Stimulated activated CD4-positive, alpha-beta T cell treated with anti-CD3 and anti-CD28 coated beads, Interleukin-4, amount 100 ng/mL, for 24 hours (primary cell): ENCODE measurements around the gene TMPRSS11B.
"Not testable (repeated sequence)": the region's sequence is repeated elsewhere in the genome, so short reads cannot be mapped to it uniquely, and the experiment has no call there.

ENCODE experiments used
- DNase-seq: peaks from one replicate; pipeline ENCODE4 v3.0.0-alpha.2; 2020

TMPRSS11B gene, protein sequence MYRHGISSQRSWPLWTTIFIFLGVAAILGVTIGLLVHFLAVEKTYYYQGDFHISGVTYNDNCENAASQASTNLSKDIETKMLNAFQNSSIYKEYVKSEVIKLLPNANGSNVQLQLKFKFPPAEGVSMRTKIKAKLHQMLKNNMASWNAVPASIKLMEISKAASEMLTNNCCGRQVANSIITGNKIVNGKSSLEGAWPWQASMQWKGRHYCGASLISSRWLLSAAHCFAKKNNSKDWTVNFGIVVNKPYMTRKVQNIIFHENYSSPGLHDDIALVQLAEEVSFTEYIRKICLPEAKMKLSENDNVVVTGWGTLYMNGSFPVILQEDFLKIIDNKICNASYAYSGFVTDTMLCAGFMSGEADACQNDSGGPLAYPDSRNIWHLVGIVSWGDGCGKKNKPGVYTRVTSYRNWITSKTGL

DNA sequence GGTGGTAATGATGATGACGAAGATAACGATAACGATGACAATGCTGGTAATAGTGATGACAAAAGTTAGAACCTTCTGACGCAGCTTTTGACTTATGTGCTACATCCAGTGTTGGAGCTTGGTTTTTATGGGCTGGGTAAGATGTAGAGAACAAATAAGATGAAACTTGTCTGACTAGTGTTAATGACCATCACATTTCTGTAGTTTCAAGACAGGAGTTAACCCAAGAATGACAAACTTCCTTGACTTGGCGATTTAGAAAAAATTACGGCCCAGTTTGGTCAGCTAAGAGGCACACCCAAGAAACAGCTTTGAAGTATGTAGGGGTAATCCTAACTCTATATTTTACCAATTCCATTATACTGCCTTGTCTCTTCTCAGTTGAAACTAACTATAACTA, at the start of gene TMPRSS11B:
Gene TMPRSS11B, minus strand, starts transcription at position 101 of the 400 bp plus-strand sequence. CDS start 136 bp downstream, outside the sequence.
- DNase-seq = no peak

DNA sequence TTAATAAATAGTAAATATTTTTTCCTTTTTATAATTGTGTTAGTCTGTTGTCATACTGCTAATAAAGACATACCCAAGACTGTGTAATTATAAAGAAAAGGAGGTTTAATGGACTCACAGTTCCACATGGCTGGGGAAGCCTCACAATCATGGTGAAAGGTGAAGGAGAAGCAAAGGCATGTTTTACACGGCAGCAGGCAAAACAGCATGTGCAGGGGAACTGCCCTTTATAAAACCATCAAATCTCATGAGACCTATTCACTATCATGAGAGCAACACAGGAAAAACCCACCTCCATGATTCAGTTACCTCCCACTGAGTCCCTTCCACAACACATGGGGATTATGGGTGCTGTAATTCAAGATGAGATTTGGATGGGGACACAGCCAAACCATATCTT, 45.8 kb upstream of the TMPRSS11B start:
- no peak for DNase-seq

DNA sequence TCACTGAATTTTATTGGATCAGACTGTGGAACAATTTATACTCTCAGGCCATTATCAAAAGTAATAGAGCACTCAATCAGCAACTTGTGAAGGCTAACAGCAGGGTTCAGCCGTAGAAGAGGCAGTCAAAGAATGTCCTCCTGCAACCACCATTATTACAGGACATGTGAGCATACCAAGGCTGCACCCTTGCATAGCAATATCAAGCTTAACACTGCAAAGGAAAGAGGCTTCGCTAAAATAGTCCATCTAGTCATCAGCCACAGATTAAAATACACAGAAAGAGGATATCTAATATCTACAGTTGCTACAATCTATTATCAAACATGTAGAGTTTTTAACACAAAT, 42.9 kb upstream of the TMPRSS11B start:
- DNase-seq = no peak

DNA sequence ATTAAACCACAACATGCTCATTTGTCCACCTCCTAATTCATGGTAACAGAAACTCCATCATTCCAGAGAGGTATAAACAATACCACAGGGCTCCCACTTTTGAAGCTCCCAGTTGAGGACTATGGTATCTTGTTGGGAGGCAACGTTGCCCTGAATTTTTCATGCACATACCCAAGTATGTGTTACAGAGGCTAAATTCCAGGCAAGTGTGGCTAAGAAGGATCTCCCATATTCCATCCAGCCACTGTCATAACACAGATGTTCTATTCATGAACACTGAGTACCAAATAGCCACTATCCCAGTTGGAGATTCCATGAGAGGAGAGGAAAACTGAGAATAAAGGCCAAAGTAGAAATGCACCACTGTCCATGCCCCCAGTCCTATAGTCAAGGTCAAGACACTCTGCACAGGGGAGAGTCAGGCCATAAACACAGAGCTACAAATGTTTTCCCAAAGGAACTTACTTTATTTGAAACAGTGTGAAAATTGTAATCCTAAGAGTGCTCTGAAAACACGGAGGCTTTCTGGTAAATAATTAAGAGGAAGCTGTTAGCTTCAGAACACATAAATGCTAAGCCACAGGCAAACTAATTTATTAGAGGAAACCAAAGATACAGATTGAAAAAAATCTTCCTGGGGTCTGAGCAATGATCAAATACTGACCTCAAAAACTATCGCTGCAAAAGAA, 42.4 kb upstream of the TMPRSS11B start:
- no peak for DNase-seq

DNA sequence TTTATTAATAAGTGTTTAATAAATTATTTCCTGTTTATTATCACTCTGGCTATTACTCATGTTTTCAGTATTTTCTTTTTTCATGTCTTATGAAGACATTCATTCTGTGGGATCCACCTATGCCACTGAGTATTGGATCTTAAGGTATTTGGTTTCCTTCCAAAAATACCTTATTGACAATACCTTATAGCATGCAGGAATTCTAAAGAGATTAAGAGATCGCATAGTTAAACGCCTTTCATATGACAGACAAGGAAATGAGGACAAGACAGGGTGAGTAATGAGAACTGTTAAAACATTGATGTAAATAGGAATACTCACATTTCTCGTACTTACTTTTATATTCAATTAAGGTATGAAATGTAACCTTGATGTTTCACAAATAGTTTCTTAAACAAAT, 38.2 kb upstream of the TMPRSS11B start:
- DNase-seq = no peak

DNA sequence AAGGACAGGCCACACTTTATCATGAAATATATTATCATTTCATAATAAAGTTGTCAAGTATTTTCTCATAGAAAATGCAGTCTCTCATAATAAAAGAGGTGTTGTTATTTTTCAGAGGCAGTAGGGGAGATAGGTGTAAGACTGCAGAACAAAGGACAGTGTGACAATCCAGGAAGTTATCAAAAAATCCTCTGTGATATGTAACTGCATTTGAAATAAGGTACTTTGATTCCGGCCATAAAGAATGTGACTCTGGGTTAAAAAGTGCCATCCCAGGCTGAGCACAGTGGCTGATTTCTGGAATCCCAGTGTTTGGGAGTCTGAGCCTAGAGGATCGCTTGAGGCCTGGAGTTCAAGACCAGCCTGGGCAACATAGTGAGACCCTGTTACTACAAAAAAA, 37.6 kb upstream of the TMPRSS11B start:
- no peak for DNase-seq

DNA sequence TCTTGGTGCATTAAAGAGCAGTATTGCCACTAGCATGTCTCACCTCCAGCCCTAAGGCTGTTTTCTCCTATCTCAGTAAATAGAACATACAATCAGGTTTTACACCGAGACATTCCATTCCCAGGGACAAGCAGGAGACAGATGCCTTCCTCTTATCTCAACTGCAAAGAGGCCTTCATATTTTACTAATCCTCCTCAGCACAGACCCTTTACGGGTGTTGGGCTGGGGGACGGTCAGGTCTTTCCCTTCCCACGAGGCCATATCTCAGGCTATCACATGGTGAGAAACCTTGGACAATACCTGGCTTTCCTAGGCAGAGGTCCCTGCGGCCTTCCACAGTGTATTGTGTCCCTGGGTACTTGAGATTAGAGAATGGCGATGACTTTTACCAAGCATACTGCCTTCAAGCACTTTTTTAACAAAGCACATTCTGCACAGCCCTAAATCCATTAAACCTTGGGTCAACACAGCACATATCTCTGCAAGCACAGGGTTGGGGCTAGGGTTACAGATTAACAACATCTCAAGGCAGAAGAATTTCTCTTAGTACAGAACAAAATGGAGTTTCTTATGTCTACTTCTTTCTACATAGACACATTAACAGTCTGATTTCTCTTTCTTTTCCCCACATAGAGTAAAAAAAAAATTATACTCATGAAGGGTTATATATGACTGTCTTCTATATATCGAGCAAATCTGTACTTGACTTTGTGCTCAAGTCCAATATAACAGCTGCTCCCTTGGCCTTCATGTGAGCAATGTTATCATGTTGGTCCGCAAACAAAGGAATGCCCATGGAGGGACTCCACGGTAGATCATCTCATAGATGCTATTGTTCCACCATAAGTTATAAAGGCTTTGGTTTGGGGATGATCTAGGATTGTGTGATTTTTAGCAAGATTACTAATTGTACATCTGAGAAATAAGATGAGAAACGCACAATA, 36.6 kb upstream of the TMPRSS11B start:
- not testable (repeated sequence) for DNase-seq

DNA sequence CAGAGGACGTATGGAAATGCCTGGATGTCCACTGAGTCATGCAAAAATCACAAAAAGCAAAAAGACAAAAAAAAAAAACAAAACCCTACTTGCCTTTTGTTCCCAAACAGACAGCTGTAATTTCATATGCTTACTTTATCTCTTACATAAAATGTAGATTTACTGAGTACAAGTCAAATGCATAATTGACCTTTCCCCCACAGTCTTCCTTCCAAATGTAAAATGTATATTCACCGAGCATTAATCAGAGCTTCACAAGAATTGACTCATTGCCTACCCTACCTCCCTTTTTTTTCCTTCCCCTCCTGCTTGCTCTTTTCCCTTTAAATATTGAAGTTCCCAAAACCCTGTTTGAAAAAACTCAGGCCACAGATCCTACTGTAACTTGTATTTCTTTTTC, 32.5 kb upstream of the TMPRSS11B start:
- DNase-seq = no peak

DNA sequence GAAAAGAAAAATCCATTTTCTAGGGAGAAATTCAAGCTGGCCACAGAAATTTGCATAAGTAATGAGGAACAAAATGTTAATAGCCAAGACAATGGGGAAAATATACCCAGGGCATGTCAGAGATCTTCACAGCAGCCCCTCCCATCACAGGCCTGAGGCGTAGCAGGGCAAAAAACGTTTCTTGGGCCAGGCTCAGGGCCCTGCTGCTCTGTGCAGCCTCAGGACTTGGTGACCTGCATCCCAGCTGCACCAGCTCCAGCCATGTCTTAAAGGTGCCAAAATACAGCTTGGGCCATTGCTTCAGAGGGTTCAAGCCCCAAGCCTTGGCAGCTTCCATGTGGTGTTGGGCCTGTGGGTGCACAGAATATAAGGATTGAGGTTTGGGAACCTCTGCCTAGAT, 32.1 kb upstream of the TMPRSS11B start:
- DNase-seq = no peak

DNA sequence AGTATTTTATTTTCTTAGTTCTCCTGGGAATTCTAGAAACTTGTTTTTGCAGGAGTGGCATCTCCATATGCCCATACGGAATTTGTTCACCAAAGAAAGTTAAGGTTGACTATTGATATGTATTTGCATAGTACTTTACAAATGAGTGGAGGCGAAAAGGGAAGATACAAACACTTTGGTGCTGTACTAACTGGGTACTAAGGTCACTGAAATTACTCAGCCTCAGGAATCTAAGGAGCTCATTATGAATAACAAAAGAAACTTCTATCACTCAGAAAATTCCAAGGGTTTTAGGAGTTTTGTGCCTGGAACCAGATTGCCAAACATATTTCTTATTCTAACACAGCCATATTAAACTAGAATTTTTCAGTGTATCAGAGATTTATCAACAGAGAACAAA, 27.4 kb upstream of the TMPRSS11B start:
- no peak for DNase-seq

DNA sequence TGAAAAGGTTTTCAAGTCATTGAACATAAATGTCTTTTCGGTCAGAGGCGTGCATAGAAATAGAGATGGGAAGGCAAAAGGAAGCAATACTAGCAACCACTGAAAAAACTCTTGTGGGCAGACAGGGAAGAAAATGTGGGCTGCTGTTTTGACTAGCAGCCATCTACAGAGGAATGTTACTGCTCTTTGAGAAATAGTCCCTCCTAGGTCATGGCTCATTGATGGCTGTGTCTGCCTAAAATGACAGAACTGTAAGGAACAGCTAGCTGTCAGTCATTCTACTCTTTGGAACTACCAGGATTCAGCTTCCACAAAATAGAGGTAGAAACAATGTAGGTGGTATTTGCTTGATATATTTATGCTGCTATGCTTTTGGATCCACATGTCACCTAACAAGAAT, 26.9 kb upstream of the TMPRSS11B start:
- no peak for DNase-seq

DNA sequence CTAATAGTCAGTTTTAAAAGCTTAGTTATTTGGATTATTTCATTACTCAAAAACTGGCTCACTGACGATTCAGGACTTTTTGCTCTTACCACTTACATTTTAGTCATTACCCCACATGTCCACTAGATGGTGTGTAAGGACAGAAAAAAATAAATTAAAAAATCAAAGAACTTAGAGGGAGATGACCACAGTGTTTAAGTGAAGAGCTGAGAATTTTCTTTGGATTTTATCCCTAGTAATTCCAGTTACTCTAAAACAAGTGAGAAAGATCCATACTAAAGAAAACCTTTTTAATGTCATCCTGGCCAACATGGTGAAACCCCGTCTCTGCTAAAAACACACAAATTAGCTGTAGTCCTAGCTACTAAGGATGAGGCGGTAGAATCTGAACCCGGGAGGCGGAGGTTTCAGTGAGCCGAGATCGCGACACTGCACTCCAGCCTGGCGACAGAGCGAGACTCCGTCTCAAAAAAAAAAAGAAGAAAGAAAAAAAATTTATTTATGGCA, 26.4 kb upstream of the TMPRSS11B start:
- DNase-seq = no peak

DNA sequence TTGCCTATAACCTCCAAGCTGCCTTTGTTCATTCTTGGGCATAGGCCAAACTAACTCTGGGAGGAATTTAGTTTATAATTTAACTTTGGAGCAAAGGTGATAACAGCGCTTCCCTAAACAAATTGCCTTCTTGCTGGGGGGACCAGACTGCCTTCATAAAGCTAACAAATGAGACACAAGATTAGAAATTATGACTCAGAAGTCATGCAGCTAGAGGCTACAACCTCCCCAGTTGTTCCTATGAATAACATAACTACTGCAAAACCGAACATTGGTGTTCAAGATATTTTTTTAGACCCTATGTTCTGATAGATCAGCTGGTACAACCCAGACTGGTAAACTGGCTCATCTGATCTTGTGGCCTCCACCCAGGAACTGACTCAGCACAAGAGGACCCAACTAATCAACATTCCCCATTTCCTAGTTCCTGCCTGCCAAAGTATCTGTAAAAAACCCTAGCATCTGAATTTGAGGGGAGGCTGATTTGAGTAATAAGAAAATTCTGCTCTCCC, 22.0 kb upstream of the TMPRSS11B start:
- no peak for DNase-seq

DNA sequence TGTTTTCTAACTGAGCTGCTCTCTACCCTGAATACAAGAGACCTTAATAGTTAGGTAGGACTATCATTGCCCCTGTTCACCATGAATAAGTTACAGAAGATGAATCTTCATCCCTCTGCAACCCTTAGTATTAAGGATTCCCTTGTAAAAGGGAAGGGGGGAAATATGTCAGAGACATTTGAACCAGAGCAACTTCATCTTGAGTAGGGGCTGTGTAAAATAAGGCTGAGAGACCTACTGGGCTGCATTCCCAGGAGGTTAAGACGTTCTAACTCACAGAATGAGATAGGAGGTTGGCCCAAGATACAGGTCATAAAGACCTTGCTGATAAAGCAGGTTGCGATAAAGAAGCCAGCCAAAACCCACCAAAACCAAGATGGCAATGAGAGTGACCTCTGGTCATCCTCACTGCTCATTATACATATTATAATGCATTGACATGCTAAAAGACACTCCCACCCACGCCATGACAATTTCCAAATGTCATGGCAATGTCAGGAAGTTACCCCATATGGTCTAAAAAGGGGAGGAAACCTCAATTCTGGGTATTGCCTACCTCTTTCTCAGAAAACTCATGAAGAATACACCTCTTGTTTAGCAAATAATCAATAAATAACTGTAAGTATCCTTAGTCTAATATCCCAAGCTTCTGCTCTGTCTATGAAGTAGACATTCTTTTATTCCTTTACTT, 19.5 kb upstream of the TMPRSS11B start:
- no peak for DNase-seq

DNA sequence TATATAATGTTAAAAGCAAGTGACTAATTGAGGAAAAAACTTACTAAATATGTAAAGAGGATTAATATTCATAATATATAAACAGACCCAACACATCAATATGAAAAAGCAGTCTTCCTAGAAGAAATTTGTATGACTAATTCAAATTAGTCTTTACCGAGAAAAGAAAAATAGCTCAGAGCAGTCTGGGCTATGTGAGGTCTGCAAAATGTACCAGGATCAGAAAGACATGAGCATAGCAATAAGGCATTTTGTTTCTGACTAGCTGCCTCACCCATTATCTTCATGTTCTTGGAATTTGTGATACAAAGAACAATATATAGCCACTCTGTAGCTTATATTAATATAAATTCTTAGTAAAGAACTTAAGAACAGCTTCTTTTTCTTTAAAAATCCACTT, 13.7 kb upstream of the TMPRSS11B start:
- DNase-seq = no peak

DNA sequence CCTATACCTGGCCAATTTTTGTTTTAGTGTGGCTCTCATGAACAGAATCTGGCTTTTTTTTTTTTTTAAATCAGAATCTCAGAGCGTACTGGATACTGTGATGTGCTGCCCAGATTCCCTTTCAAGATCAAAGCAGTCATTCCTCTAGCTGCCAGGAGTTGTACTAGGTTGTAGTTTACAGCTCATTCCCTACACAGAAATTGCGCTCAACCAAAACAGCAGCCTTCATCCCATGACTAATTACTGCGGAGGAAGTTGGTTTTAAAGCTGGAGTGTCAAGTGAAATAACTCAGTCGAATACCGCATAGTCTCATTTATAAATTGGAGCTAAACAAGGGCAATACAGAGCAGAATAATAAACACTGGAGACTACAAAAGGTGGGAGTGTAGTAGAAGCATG, 12.2 kb upstream of the TMPRSS11B start:
- DNase-seq = no peak

DNA sequence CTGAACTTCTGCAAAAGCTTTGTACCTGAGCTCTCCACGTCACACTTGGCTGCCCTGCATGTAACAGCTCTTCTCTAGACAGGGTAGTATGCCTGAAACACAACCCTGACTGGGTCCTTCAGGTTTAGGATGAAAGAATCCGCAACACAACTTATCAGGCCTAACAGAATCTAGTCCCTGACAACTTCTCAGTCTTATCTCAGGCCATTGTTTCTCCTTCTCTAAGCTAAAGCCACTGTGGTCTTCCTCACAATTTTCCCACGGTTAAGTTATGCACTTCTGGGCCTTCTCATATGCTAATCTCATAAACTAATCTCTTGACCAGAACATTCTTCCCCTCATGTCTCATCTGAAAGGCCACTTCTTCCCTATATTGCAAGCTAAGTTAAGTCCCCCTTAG, 10.8 kb upstream of the TMPRSS11B start:
- no peak for DNase-seq

DNA sequence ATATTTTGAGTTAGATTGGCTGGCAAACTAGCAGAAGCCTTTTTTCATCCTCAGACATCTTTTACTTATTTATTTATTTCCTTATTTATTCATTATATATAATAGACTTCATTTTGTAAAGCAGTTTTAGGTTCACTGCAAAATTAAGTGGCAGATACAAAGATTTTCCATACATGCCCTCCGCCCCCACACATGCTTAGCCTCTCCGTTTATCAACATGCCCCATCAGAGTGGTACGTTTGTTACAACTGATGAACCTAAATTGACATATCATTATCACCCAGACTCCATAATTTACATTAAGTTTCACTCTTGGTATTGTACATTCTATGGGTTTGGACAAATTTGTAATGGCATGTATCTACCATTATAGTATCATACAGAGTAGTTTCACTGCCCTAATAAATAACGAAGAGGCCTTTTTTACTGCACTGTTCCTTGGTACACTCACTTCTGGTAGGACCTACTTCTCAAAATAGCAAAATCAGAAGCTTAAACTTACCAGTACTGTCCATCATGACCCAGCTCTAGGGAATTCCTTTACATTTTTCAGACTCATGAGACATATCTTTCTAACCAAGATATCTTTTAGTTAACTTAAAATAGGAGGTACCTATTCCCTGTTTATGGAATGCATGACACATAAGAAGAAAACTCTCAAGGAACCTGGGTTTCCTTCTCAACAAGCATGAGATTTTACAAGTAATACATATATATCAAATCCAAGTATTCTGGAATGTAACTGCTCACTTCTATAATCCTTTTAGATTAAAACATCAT, 4.8 kb upstream of the TMPRSS11B start:
- DNase-seq = peak; percentile 40

DNA sequence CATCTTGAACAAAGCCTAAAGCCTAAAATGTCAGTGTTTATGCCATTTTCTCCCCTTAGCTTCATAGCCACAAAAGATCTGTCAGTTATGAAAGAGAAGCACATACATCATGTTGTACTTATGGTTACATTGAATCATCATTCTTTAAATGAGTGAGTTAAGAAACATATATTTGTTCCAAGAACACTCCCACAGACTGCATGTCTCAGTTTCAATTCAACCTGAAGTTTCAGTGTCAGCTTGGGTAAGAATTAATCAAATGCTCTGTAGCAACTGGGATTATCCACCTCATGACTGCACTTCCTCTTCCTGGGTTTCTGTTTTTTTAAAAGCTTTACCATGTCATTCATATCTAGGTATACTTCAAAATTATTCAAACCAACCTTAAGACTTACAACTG, 3.9 kb upstream of the TMPRSS11B start:
- peak; percentile 26 for DNase-seq

DNA sequence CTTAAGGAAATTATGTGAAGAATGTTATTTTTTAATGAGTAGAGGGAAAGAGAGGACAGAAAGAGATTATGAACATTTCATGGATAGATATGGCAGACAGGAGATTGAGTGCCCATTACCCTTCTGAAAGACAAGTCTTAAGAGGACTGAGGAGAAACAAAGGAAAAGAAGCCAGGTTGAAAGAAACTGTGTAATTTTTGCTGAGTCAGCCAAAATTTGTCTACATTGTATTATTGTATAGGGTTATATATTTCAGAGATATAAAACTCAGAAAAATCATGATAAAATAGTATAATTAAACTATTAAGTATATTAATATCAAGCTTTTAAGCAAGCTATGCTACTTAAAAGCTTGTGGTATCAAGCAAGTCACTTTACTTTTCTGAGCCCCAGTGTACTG, 4.9 kb downstream of the TMPRSS11B start:
- no peak for DNase-seq

DNA sequence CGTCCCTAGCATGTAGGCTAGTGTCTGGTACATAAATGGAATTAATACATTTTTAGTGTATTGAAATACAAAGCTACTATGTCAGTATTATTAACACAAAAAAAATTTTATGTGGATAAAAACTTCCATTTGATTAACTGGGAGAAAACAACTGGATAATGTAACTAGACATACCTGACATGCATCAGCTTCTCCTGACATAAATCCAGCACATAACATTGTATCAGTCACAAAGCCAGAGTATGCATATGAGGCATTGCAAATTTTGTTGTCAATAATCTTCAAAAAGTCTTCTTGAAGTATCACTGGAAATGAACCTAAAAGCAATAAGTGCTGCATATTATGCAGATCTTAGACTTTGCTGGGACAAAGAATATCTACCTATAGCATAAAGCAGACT, 16.9 kb downstream of the TMPRSS11B start:
- no peak for DNase-seq

DNA sequence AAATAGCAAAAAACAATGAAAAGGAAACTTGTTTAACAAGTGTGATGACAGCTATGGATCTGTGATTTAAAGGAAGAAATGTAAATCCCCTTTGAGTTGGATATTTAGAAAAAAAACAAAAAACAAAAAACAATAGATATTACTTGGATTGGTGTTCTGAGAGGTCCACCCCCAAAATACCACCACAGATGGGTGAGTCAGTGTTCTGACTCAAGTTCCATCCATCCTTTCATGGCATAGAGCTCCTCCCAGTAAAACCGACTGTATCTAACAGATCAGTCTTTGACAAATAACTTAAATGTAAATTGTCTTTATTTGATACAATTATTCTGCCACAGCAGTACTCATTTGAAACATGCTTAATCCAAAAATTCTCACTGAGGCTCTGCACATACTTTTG, 27.4 kb downstream of the TMPRSS11B start:
- DNase-seq = no peak
